OCI-LY1 (cell line): ENCODE results near the gene SESN2.

Experiments used
- CTCF ChIP-seq: fragments of 200-600 bp; sonication (generic), shearing (Covaris generic); IDR thresholded peaks from 2 replicates; pipeline ENCODE4 v1.5.1; 2017; ENCODE audit warnings: mild to moderate bottlenecking, antibody characterized with exemption, low read length, moderate library complexity, mixed read lengths
- EZH2 ChIP-seq: fragments of 200-600 bp; sonication (generic), shearing (Covaris generic); IDR thresholded peaks from 2 replicates; pipeline ENCODE4 v1.8.0; 2017; ENCODE audit warnings: borderline replicate concordance, mixed run types, mild to moderate bottlenecking, antibody characterized with exemption, low read length, moderate library complexity, mixed read lengths

- TF ChIP-seq EZH2 (no peak), CTCF (no peak)
These were observed 23.3 kb upstream of the SESN2 start, which contains the start of gene ATP5IF1 for GRCh38 chr1:28235755-28236655.
